WTC11 (cell line): ENCODE results near the gene CTNND2. TPM values are rescaled to one million over a fixed set of nuclear protein-coding genes. Genes with fewer than 3 reads are reported as not detected.

Experiments used
- ATAC-seq: fragments of 200-7000 bp; cut with Tn5 transposase; 2 replicates; pipeline ENCODE4 v1.10.0; 2021; ENCODE audit warnings: mild to moderate bottlenecking, moderate library complexity
- CTCF ChIA-PET: fragments of 300-600 bp; sonication (Branson Sonifier 250); formaldehyde crosslinking; loops from one replicate; lab custom pipeline; 2021; ENCODE audit warnings: antibody characterized with exemption; lab: Charles Lee
- POLR2A ChIA-PET: fragments of 350-600 bp; sonication (Branson Sonifier 250); formaldehyde crosslinking; loops from one replicate; lab custom pipeline; 2021; ENCODE audit warnings: antibody characterized with exemption; lab: Charles Lee
- DNase-seq: peaks from one replicate; pipeline ENCODE4 v3.0.0; 2021; ENCODE audit warnings: low spot score
- H3K27ac Mint-ChIP-seq: 2 replicates; pipeline ENCODE4 v1.8.0; 2021; ENCODE audit warnings: mixed read lengths
- H3K27me3 Mint-ChIP-seq: 2 replicates; pipeline ENCODE4 v1.8.0; 2021; ENCODE audit warnings: low read depth, mild to moderate bottlenecking, moderate library complexity, mixed read lengths
- H3K36me3 Mint-ChIP-seq: 2 replicates; pipeline ENCODE4 v1.8.0; 2021; ENCODE audit warnings: mixed read lengths
- H3K4me1 Mint-ChIP-seq: 2 replicates; pipeline ENCODE4 v1.8.0; 2022; ENCODE audit warnings: mixed read lengths
- H3K4me3 Mint-ChIP-seq: 2 replicates; pipeline ENCODE4 v1.8.0; 2021; ENCODE audit warnings: mild to moderate bottlenecking, moderate library complexity, mixed read lengths
- H3K9me3 Mint-ChIP-seq: 2 replicates; pipeline ENCODE4 v1.8.0; 2021; ENCODE audit warnings: mixed read lengths
- CREB1 ChIP-seq: sonication (generic); formaldehyde crosslinking; IDR thresholded peaks from 2 replicates; pipeline ENCODE4 v1.8.0; 2023; ENCODE audit warnings: mild to moderate bottlenecking, missing genetic modification reagents
- MXD4 ChIP-seq: fragments of 250-450 bp; sonication (Bioruptor Pico); IDR thresholded peaks from 2 replicates; pipeline ENCODE4 v1.8.0; 2021; ENCODE audit warnings: mild to moderate bottlenecking, moderate library complexity, borderline replicate concordance
- NFYB ChIP-seq: sonication (generic); formaldehyde crosslinking; conservative IDR thresholded peaks from 2 replicates; pipeline ENCODE4 v1.8.0; 2022; ENCODE audit warnings: low read depth, missing genetic modification reagents
- NR1H2 ChIP-seq: sonication (generic); formaldehyde crosslinking; IDR thresholded peaks from 2 replicates; pipeline ENCODE4 v1.9.0; 2021; ENCODE audit warnings: mild to moderate bottlenecking, moderate library complexity, missing genetic modification reagents
- NR3C1 ChIP-seq: sonication (generic); formaldehyde crosslinking; conservative IDR thresholded peaks from 2 replicates; pipeline ENCODE4 v1.8.1; 2023; ENCODE audit warnings: low read depth, mild to moderate bottlenecking, missing genetic modification reagents
- SOX15 ChIP-seq: fragments of 250-450 bp; sonication (Bioruptor Pico); IDR thresholded peaks from 2 replicates; pipeline ENCODE4 v1.9.0; 2021; ENCODE audit warnings: mild to moderate bottlenecking
- TCF7 ChIP-seq: sonication (generic); formaldehyde crosslinking; IDR thresholded peaks from 2 replicates; pipeline ENCODE4 v1.8.0; 2022; ENCODE audit warnings: mild to moderate bottlenecking, low read depth, missing genetic modification reagents, moderate library complexity
- TEAD1 ChIP-seq: sonication (generic); formaldehyde crosslinking; IDR thresholded peaks from 2 replicates; pipeline ENCODE4 v1.8.0; 2022; ENCODE audit warnings: mild to moderate bottlenecking, missing genetic modification reagents
- ZNF671 ChIP-seq: fragments of 250-450 bp; sonication (Bioruptor Pico); IDR thresholded peaks from 2 replicates; pipeline ENCODE4 v1.8.0; 2021; ENCODE audit warnings: mild to moderate bottlenecking
- total RNA-seq: library from RNA; stranded (reverse); gene quantifications from 3 replicates; pipeline ENCODE4 v1.2.3, GENCODE V29; 2021
- TF ChIP-seq, protein P1 (sequence below): fragments of 250-450 bp; sonication (Bioruptor Pico); conservative IDR thresholded peaks from 2 replicates; pipeline ENCODE4 v1.9.0; 2021; ENCODE audit warnings: mild to moderate bottlenecking
- TF ChIP-seq, protein P2 (sequence below): fragments of 250-450 bp; sonication (Bioruptor Pico); IDR thresholded peaks from 2 replicates; pipeline ENCODE4 v2.1.2; 2022; ENCODE audit warnings: mild to moderate bottlenecking, moderate library complexity
- TF ChIP-seq, protein P3 (sequence below): sonication (generic); formaldehyde crosslinking; IDR thresholded peaks from 2 replicates; pipeline ENCODE4 v1.8.1; 2022; ENCODE audit warnings: low read depth, mild to moderate bottlenecking, moderate library complexity, missing genetic modification reagents, borderline replicate concordance
- TF ChIP-seq, protein P4 (sequence below): sonication (generic); formaldehyde crosslinking; IDR thresholded peaks from 2 replicates; pipeline ENCODE4 v1.8.1; 2023; ENCODE audit warnings: mild to moderate bottlenecking, missing genetic modification reagents
- TF ChIP-seq, protein P5 (sequence below): sonication (generic); formaldehyde crosslinking; IDR thresholded peaks from 2 replicates; pipeline ENCODE4 v1.8.0; 2022; ENCODE audit warnings: mild to moderate bottlenecking, missing genetic modification reagents
- TF ChIP-seq, protein P6 (sequence below): sonication (generic); formaldehyde crosslinking; IDR thresholded peaks from 2 replicates; pipeline ENCODE4 v1.8.0; 2022; ENCODE audit warnings: missing genetic modification reagents

The CTNND2 gene
- total RNA-seq, 1 experiment from 2014 or later = 11.9 TPM

DNA sequence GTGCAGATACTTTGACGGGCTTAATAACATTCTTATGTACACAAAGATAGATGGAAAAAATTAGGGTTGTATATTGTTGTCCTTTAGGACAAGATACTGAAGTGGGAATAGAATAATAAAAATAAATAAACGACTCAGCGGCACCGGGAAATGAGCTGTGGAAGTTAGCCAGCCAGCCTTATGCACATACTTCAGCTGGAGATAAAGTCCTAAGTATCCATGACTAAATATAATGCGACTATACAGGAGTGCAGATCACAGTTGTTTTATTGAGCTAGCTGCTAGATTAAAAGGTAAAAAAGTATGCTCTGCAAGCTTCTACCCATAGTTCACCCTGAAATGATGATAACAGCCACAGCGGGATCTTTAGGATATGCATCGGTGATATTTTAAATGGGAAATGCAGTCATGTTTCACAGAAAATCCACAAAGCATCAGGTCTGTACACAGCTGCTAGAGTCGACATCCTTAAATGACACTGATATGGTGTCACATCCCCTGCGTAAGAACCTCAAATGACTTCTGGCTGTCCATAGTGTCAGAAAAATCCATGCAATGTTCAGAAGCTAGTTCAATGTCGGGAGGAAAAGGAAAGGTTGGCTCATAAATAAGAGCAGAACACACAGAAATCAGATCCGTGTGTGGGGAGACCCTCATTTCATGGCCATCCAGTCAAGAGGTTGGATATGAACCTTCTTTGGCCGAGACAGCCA is 750.4 kb downstream of the CTNND2 start (continued):
- TF ChIP-seq, protein P1, sequence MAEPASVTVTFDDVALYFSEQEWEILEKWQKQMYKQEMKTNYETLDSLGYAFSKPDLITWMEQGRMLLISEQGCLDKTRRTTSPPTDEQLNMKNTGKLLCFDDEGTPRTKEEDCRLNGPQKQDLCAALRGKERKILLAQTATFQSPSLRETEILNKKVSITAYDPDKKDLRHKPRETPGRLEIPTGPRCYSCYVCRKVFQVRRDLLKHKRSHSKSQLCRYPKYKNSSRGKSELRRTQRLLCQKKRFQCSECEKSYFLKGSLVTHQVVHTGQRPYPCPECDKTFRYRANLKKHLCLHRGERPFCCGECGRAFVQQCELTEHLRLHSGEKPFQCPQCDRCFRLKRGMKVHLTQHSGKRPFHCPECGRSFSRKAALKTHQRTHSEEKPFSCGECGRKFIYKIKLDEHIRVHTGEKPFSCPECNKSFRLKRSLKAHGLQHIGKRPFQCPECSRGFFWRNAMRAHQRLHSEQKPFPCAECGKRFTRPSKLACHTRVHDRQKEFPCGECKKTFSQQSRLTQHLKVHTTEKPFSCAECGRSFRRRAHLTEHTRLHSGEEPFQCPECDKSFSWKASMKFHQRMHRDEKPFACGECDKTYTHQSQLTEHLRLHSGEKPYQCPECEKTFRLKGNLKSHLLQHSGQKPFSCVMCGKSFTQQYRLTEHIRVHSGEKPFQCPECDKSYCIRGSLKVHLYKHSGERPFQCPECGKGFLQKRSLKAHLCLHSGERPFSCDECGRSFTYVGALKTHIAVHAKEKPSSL (CRISPR knock-in tag) = no peak
- TF ChIP-seq, all 79 proteins: peak for 0

DNA sequence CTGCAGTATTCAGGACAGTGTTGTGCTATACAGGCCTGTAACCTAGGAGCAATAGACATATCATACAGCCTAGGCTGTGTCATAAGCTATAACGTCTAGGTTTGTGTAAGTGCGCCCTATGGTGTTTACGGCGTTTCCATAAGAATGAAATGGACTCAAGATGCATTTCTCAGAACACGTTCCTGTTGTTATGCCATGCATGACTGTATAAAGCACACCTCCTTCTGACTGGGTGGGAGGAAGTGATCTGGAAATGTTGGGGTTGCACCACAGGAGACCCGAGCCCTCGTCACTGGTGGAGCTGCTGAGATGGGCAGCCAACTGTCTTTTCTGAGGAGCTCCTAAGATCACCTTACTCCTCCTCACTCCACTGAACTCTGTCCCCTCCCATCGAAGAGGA is 751.9 kb downstream of the CTNND2 start:
- no peak for DNase-seq
- Mint-ChIP-seq H3K27ac (peak overlapping the region; percentile 10; the same call in 1 of the 2 replicates), H3K36me3 (no peaks in the 10 kb centered on the region), H3K4me3 (no peak overlapping the region), H3K27me3 (no peaks in the 10 kb centered on the region), H3K4me1 (peaks cover 5% of the 10 kb centered on the region; the same call in 1 of the 2 replicates), H3K9me3 (no peaks in the 10 kb centered on the region)
- TF ChIP-seq NR1H2 (CRISPR knock-in tag) (no peak), NR3C1 (no peak), SOX15 (no peak), MXD4 (CRISPR knock-in tag) (no peak)
- TF ChIP-seq, protein P2, sequence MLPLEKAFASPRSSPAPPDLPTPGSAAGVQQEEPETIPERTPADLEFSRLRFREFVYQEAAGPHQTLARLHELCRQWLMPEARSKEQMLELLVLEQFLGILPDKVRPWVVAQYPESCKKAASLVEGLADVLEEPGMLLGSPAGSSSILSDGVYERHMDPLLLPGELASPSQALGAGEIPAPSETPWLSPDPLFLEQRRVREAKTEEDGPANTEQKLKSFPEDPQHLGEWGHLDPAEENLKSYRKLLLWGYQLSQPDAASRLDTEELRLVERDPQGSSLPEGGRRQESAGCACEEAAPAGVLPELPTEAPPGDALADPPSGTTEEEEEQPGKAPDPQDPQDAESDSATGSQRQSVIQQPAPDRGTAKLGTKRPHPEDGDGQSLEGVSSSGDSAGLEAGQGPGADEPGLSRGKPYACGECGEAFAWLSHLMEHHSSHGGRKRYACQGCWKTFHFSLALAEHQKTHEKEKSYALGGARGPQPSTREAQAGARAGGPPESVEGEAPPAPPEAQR (CRISPR knock-in tag) = no peak
- ChIA-PET POLR2A (no interaction called here), CTCF (no interaction called here)
- ATAC-seq = no peak

DNA sequence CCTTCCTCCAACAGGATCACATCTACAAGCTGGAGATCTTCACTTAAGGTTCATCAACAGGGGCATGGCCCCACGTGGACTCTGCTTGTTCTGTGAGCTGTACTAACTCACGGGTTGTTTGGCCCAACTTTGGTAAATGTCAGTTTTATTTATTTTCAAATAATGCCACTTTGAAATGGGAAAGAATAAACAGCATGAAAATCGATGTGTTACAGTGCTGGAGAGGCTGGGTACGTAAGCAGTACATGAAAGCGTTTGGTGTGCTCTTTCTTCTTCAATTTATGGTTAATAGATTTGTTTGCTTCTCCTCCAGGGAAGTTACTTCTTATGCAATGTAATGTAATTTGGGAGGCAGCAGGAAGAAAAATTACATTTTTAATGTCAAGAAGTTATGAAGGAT is 753.3 kb downstream of the CTNND2 start:
- no peaks in the 10 kb centered on the region for H3K9me3 Mint-ChIP-seq
- DNase-seq (no peak), ATAC-seq (no peak)
- ChIA-PET POLR2A (no interaction called here), CTCF (interaction anchor here (1.6 kb wide), 1 partner anchor 294 kb away, joined by 3 read pairs; no protein-coding TSS in a partner anchor)
- TF ChIP-seq ZNF671 (no peak), NFYB (no peak)
- TF ChIP-seq, protein P3, sequence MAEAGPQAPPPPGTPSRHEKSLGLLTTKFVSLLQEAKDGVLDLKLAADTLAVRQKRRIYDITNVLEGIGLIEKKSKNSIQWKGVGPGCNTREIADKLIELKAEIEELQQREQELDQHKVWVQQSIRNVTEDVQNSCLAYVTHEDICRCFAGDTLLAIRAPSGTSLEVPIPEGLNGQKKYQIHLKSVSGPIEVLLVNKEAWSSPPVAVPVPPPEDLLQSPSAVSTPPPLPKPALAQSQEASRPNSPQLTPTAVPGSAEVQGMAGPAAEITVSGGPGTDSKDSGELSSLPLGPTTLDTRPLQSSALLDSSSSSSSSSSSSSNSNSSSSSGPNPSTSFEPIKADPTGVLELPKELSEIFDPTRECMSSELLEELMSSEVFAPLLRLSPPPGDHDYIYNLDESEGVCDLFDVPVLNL (CRISPR knock-in tag) = no peak
- TF ChIP-seq, protein P4, sequence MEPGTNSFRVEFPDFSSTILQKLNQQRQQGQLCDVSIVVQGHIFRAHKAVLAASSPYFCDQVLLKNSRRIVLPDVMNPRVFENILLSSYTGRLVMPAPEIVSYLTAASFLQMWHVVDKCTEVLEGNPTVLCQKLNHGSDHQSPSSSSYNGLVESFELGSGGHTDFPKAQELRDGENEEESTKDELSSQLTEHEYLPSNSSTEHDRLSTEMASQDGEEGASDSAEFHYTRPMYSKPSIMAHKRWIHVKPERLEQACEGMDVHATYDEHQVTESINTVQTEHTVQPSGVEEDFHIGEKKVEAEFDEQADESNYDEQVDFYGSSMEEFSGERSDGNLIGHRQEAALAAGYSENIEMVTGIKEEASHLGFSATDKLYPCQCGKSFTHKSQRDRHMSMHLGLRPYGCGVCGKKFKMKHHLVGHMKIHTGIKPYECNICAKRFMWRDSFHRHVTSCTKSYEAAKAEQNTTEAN (CRISPR knock-in tag) = no peak
- peaks cover 5% of the 10 kb centered on the region; the same call in 1 of the 2 replicates for H3K4me1 Mint-ChIP-seq
- H3K4me3 Mint-ChIP-seq = no peak overlapping the region
- no peaks in the 10 kb centered on the region for H3K36me3 Mint-ChIP-seq
- H3K27me3 Mint-ChIP-seq = no peaks in the 10 kb centered on the region
- no peak overlapping the region for H3K27ac Mint-ChIP-seq

DNA sequence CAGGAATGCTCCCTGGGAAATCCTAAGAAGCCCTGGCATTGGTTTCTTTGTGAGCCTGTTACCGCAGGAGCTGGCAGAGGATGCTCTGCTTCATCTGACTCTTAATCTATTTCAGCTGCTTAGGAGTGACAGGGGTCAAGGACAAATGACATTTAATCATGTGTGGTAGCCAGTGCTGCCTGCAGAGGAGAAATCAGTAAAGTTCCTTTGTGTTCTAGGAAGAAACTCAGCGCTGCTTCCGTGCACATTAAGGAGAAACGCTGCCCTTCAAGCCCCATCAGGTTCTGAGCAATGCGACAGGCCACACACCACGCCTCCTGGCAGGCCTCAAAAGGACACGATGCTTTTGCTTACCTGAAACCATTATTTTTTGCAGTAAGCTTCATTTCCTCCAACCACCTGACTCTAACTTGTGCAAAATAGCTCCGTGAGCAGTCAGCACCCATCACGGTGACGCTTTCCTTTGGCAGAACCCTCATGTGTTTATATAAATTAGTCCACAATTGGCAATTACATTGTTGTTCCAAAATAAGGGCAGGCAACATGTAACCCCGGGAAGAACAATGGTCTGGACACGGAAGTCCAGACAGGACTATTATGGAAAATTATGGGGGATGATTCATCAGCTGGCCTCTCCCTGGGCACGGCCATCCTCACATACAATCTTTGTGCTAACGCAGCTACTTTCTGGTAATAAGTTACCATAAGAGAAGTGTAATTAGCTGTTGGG is 755.3 kb downstream of the CTNND2 start:
- Mint-ChIP-seq H3K27me3 (no peaks in the 10 kb centered on the region), H3K9me3 (no peaks in the 10 kb centered on the region), H3K27ac (no peak overlapping the region), H3K4me3 (no peak overlapping the region), H3K36me3 (no peaks in the 10 kb centered on the region), H3K4me1 (peaks cover 5% of the 10 kb centered on the region; the same call in 1 of the 2 replicates)
- DNase-seq = no peak
- ChIA-PET CTCF (interaction anchor here (0.5 to 1.3 kb wide), 3 partner anchors 73 to 649 kb away, joined by 3 read pairs; no protein-coding TSS in a partner anchor), POLR2A (interaction anchor here (0.6 kb wide), 1 partner anchor 29 kb away, joined by 3 read pairs; no protein-coding TSS in a partner anchor)
- ATAC-seq = no peak
- TF ChIP-seq CREB1 (CRISPR knock-in tag) (no peak), TCF7 (CRISPR knock-in tag) (no peak), TEAD1 (CRISPR knock-in tag) (no peak)
- TF ChIP-seq, protein P4 (CRISPR knock-in tag) = no peak
- TF ChIP-seq, protein P5, sequence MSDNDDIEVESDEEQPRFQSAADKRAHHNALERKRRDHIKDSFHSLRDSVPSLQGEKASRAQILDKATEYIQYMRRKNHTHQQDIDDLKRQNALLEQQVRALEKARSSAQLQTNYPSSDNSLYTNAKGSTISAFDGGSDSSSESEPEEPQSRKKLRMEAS (CRISPR knock-in tag) = no peak
- TF ChIP-seq, protein P6, sequence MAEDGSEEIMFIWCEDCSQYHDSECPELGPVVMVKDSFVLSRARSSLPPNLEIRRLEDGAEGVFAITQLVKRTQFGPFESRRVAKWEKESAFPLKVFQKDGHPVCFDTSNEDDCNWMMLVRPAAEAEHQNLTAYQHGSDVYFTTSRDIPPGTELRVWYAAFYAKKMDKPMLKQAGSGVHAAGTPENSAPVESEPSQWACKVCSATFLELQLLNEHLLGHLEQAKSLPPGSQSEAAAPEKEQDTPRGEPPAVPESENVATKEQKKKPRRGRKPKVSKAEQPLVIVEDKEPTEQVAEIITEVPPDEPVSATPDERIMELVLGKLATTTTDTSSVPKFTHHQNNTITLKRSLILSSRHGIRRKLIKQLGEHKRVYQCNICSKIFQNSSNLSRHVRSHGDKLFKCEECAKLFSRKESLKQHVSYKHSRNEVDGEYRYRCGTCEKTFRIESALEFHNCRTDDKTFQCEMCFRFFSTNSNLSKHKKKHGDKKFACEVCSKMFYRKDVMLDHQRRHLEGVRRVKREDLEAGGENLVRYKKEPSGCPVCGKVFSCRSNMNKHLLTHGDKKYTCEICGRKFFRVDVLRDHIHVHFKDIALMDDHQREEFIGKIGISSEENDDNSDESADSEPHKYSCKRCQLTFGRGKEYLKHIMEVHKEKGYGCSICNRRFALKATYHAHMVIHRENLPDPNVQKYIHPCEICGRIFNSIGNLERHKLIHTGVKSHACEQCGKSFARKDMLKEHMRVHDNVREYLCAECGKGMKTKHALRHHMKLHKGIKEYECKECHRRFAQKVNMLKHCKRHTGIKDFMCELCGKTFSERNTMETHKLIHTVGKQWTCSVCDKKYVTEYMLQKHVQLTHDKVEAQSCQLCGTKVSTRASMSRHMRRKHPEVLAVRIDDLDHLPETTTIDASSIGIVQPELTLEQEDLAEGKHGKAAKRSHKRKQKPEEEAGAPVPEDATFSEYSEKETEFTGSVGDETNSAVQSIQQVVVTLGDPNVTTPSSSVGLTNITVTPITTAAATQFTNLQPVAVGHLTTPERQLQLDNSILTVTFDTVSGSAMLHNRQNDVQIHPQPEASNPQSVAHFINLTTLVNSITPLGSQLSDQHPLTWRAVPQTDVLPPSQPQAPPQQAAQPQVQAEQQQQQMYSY (CRISPR knock-in tag) = no peak
